A673 (cell line): Measurements from ENCODE around the gene ZNF184. TPM values are rescaled to one million over a fixed set of nuclear protein-coding genes. Genes with fewer than 3 reads are reported as not detected.

Experiments
- BruUV-seq: library from RNA; stranded (reverse); fragments of 400-500 nt; replicated peaks from 2 replicates; lab custom pipeline; 2021; lab: Mats Ljungman, UMichigan
- CTCF ChIA-PET: fragments of 300-600 bp; sonication (Branson Sonifier 250); formaldehyde crosslinking; loops from one replicate; lab custom pipeline; 2022; ENCODE audit warnings: antibody characterized with exemption; lab: Charles Lee
- POLR2A ChIA-PET: fragments of 300-600 bp; sonication (Branson Sonifier 250); formaldehyde crosslinking; loops from one replicate; lab custom pipeline; 2022; ENCODE audit warnings: antibody characterized with exemption; ENCODE audit not compliant: low non-redundant PET; lab: Charles Lee
- DNase-seq: peaks from one replicate; pipeline ENCODE4 v3.0.0-alpha.2; 2015; ENCODE audit warnings: low spot score
- H3K27ac ChIP-seq: fragments of 200-600 bp; sonication (generic); 2 replicates; pipeline ENCODE4 v1.5.1; 2016; ENCODE audit warnings: mixed run types, low read depth, mild to moderate bottlenecking, mixed read lengths, antibody characterized with exemption, low read length; ENCODE audit not compliant: poor library complexity, severe bottlenecking
- H3K27me3 ChIP-seq: fragments of 200-600 bp; sonication (generic); replicated peaks from 2 replicates; pipeline ENCODE4 v1.6.1; 2017; ENCODE audit warnings: mixed run types, low read depth, mild to moderate bottlenecking, mixed read lengths, antibody characterized with exemption, low read length; ENCODE audit not compliant: insufficient read depth, poor library complexity
- H3K36me3 ChIP-seq: fragments of 200-600 bp; sonication (generic); 2 replicates; pipeline ENCODE4 v1.6.1; 2016; ENCODE audit warnings: mixed run types, mild to moderate bottlenecking, mixed read lengths, antibody characterized with exemption, low read length; ENCODE audit not compliant: insufficient read depth, poor library complexity, severe bottlenecking
- H3K4me1 ChIP-seq: fragments of 200-600 bp; sonication (generic); 2 replicates; pipeline ENCODE4 v1.6.1; 2017; ENCODE audit warnings: mixed run types, mild to moderate bottlenecking, mixed read lengths, antibody characterized with exemption, low read length; ENCODE audit not compliant: insufficient read depth, poor library complexity, severe bottlenecking
- H3K4me3 ChIP-seq: fragments of 200-600 bp; sonication (generic); 2 replicates; pipeline ENCODE4 v1.5.1; 2016; ENCODE audit warnings: low read depth, mixed run types, mild to moderate bottlenecking, mixed read lengths, low read length; ENCODE audit not compliant: poor library complexity, severe bottlenecking
- H3K9me3 ChIP-seq: fragments of 200-600 bp; sonication (generic); 2 replicates; pipeline ENCODE4 v1.6.1; 2016; ENCODE audit warnings: mixed run types, low read depth, mild to moderate bottlenecking, mixed read lengths, antibody characterized with exemption, low read length; ENCODE audit not compliant: poor library complexity, severe bottlenecking
- CTCF ChIP-seq: fragments of 300-800, 200-600 bp; sonication (generic); conservative IDR thresholded peaks from 2 replicates; pipeline ENCODE4 v1.5.1; 2017; ENCODE audit warnings: low read depth, mild to moderate bottlenecking, antibody characterized with exemption, low read length, moderate library complexity, mixed read lengths
- EZH2 ChIP-seq: fragments of 200-600 bp; sonication (generic); IDR thresholded peaks from 2 replicates; pipeline ENCODE4 v1.6.1; 2017; ENCODE audit warnings: borderline replicate concordance, low read depth, mild to moderate bottlenecking, mixed read lengths, antibody characterized with exemption, low read length; ENCODE audit not compliant: poor library complexity, severe bottlenecking
- intact Hi-C: fragments of 100-400 bp; cut with micrococcal nuclease; formaldehyde crosslinking; loops from one replicate; pipeline ENCODE4 v1.10.0; 2022; ENCODE audit not compliant: unreplicated experiment
- total RNA-seq: library from RNA; stranded (reverse); gene quantifications from 2 replicates; pipeline ENCODE4 v1.2.3, GENCODE V29; 2021

Gene ZNF184
- total RNA-seq, 1 experiment from 2014 or later, result 19.1 TPM

DNA sequence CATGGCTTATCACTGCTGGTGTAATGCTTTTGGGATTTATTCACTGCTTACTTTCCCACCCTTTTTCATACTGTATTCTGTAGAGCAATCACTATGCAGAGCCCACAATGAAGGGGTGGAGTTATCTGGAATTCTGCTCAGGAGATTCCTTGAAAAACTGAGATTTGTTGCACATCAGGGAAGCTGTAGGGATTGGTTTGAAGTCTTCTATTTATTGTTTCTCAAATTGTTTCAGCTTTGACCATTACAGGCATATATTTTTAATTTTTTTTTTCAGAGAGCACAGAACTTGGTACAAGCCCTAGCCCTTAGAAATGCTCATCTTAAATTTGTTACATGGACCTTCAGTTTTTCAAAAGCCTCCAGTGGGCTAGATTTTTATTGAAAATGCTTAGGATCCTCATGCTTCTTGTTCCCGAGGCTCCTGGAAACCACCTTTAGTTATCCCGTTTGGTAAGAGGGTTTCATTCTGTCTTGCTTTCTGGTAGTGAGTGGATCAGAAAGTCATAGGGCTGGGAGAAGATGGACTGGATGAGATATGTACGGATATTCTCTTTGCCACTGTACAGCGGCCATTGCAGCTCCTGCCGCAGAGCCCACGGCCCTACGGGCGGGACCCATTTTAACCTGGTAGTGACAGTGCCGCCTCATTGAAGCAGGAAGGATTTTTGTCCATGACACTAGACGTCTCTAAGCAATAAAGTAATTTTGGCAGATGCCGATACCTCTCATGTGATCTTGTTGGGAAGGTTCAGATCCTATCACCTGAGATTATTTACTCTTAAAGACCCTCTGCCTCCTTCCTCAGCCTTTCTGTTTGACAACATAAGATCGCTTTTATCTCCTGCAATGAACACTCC lies 45.3 kb upstream of the ZNF184 start:
- ChIA-PET POLR2A (interaction anchor here (0.6 kb wide), 1 partner anchor 234 kb away, joined by 3 read pairs; no protein-coding TSS in a partner anchor), CTCF (interaction anchor here (0.7 to 2.0 kb wide), 4 partner anchors 12 to 234 kb away, joined by 3 to 15 read pairs (median 8); no protein-coding TSS in a partner anchor)
- TF ChIP-seq CTCF (no peak), EZH2 (no peak)
- Histone ChIP-seq H3K4me1 (peaks cover 7% of the 10 kb centered on the region), H3K9me3 (no peaks in the 10 kb centered on the region), H3K27me3 (peaks cover 14% of the 10 kb centered on the region), H3K27ac (peak overlapping the region; percentile 77), H3K4me3 (peak overlapping the region; percentile 70), H3K36me3 (no peaks in the 10 kb centered on the region)
- no TSS peak for BruUV-seq
- DNase-seq, result no peak
- intact Hi-C loops, result loop anchor here (1.0 to 2.0 kb wide), 4 partner anchors 27 to 377 kb away; no protein-coding TSS in a partner anchor

- peaks cover 7% of the 10 kb centered on the region for H3K4me1 ChIP-seq
- H3K27ac ChIP-seq, result no peak overlapping the region
- intact Hi-C loops, result no loop called here
- no peak overlapping the region for H3K4me3 ChIP-seq
- H3K27me3 ChIP-seq, result peaks cover 15% of the 10 kb centered on the region
- BruUV-seq, result no TSS peak
- TF ChIP-seq CTCF, result no peak
- TF ChIP-seq EZH2, result no peak
- H3K36me3 ChIP-seq, result no peaks in the 10 kb centered on the region
- DNase-seq, result no peak
- no peaks in the 10 kb centered on the region for H3K9me3 ChIP-seq
- POLR2A ChIA-PET, result no interaction called here
- CTCF ChIA-PET, result interaction anchor here (0.9 kb wide), 1 partner anchor 92 kb away, joined by 3 read pairs; no protein-coding TSS in a partner anchor
These were observed 44.3 kb upstream of the ZNF184 start for GRCh38 chr6:27517238-27517637.

GRCh38 chr6:27514906-27515495 lies 42.1 kb upstream of the ZNF184 start:
- H3K36me3 ChIP-seq, result no peaks in the 10 kb centered on the region
- POLR2A ChIA-PET, result no interaction called here
- H3K27ac ChIP-seq, result no peak overlapping the region
- no peak for DNase-seq
- intact Hi-C loops, result no loop called here
- BruUV-seq, result no TSS peak
- H3K27me3 ChIP-seq, result peaks cover 21% of the 10 kb centered on the region
- peaks cover 7% of the 10 kb centered on the region for H3K4me1 ChIP-seq
- H3K4me3 ChIP-seq, result peak overlapping the region; percentile 25
- no peaks in the 10 kb centered on the region for H3K9me3 ChIP-seq
- CTCF ChIA-PET, result no interaction called here
- TF ChIP-seq CTCF (no peak), EZH2 (no peak)
